GM23248 (cell line): Measurements from ENCODE around the gene QKI. TPM values are rescaled to one million over a fixed set of nuclear protein-coding genes. Genes with fewer than 3 reads are reported as not detected.

ENCODE experiments used
- DNase-seq: peaks from one replicate; pipeline ENCODE4 v3.0.0-alpha.2; 2015
- H2AFZ ChIP-seq: fragments of 200-600 bp; sonication (generic); 2 replicates; pipeline ENCODE4 v1.6.1; 2016; ENCODE audit warnings: antibody characterized with exemption
- H3F3A ChIP-seq: fragments of 200-600 bp; sonication (generic); 2 replicates; pipeline ENCODE4 v1.6.1; 2016; ENCODE audit warnings: mild to moderate bottlenecking, antibody characterized with exemption, mixed run types; ENCODE audit not compliant: insufficient read depth
- H3K27ac ChIP-seq: fragments of 200-600 bp; sonication (generic); 2 replicates; pipeline ENCODE4 v1.5.1; 2016; ENCODE audit warnings: mild to moderate bottlenecking
- H3K27me3 ChIP-seq: fragments of 200-600 bp; sonication (generic); replicated peaks from 2 replicates; pipeline ENCODE4 v1.6.1; 2016; ENCODE audit warnings: mild to moderate bottlenecking; ENCODE audit not compliant: insufficient read depth
- H3K36me3 ChIP-seq: fragments of 200-600 bp; sonication (generic); 2 replicates; pipeline ENCODE4 v1.6.1; 2016; ENCODE audit warnings: low read depth, mild to moderate bottlenecking
- H3K4me1 ChIP-seq: fragments of 200-600 bp; sonication (generic); 2 replicates; pipeline ENCODE4 v1.6.1; 2016; ENCODE audit warnings: mild to moderate bottlenecking; ENCODE audit not compliant: insufficient read depth
- H3K4me2 ChIP-seq: fragments of 200-600 bp; sonication (generic); one replicate; pipeline ENCODE4 v1.6.1; 2016; ENCODE audit warnings: mild to moderate bottlenecking; ENCODE audit not compliant: unreplicated experiment
- H3K4me3 ChIP-seq: fragments of 200-600 bp; sonication (generic); 2 replicates; pipeline ENCODE4 v1.5.1; 2016; ENCODE audit warnings: mild to moderate bottlenecking
- H3K79me2 ChIP-seq: fragments of 200-600 bp; sonication (generic); 2 replicates; pipeline ENCODE4 v1.6.1; 2016; ENCODE audit warnings: mild to moderate bottlenecking; ENCODE audit not compliant: insufficient read depth
- H3K9ac ChIP-seq: fragments of 200-600 bp; sonication (generic); 2 replicates; pipeline ENCODE4 v1.6.1; 2016; ENCODE audit warnings: mild to moderate bottlenecking
- H3K9me2 ChIP-seq: fragments of 200-600 bp; sonication (generic); 2 replicates; pipeline ENCODE4 v1.6.1; 2016; ENCODE audit warnings: mixed run types, mild to moderate bottlenecking, moderate library complexity; ENCODE audit not compliant: insufficient read depth
- H3K9me3 ChIP-seq: fragments of 200-600 bp; sonication (generic); one replicate; pipeline ENCODE4 v1.6.1; 2017; ENCODE audit warnings: low read depth
- H4K20me1 ChIP-seq: fragments of 200-600 bp; sonication (generic); 2 replicates; pipeline ENCODE4 v1.6.0; 2016; ENCODE audit not compliant: insufficient read depth
- EZH2 ChIP-seq: fragments of 200-600 bp; sonication (generic); IDR thresholded peaks from 2 replicates; pipeline ENCODE4 v1.6.1; 2018; ENCODE audit warnings: antibody characterized with exemption, mild to moderate bottlenecking; ENCODE audit not compliant: insufficient read depth, poor library complexity, severe bottlenecking
- EZH2phosphoT487 ChIP-seq: fragments of 200-600 bp; sonication (generic); IDR thresholded peaks from 2 replicates; pipeline ENCODE4 v1.6.1; 2018; ENCODE audit warnings: antibody characterized with exemption, moderate library complexity, mild to moderate bottlenecking, low read depth; ENCODE audit not compliant: insufficient read depth
- WGBS, 2 experiments: methylation state at CpG; one replicate each; pipeline ENCODE4 v1.1.6; 2015 to 2017; ENCODE audit warnings: low lambda C conversion rate in 2 of 2, low coverage in 1 of 2; ENCODE audit errors: missing lambda C conversion rate in 2 of 2; 5-methylcytosine and 5-hydroxymethylcytosine counted together
- in situ Hi-C: fragments of 300-500 bp; cut with MboI; formaldehyde crosslinking; loops from 2 replicates; pipeline ENCODE4 v1.15.0; 2020
- polyA plus RNA-seq: library from polyadenylated mRNA; unstranded; fragments of >200 nt; fragmentation: Nextera tagmentation; extraction: Ambion mirVana; gene quantifications from 2 replicates; pipeline ENCODE4 v1.2.1, GENCODE V29; 2016
- total RNA-seq: library from RNA; depleted of rRNA; stranded (reverse); fragments of >200 nt; shearing (Covaris generic); gene quantifications from 2 replicates; pipeline ENCODE4 v1.2.3, GENCODE V29; 2014

Gene QKI
- total and polyA plus RNA-seq, 2 experiments from 2014 or later: 13.6 to 145 TPM

DNA sequence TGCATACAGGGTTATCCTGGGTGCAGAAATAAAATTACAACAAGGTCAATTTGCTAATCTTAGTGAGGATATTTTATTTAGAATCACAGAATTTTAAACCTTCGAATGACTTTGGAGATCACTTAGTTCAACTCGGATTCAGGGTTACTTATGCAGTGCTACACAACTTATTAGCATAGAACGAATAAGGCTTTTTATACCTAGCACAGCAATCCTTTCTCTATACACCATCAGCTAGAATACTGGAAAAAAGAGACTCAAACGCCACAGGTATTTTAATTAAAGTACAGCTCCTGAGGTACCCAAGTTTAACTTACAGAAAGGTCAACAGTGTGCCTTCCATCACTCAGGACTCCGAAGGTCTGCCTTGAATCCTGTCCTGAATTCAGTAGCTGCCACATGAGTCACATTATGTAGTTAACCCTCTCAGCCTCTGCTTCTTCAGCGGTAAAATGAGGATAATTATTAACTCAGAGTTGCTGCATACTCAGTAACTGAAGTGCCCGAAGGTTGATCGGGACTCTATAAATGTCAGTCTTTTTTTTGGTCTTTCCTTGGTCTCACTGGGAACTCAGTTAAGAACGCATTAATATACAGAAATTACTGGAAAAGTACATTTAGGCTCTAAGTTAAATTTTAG, 6.0 kb upstream of the QKI start:
- no peak overlapping the region for H3K4me3 ChIP-seq
- no peak overlapping the region for H3K4me2 ChIP-seq
- no peaks in the 10 kb centered on the region for H3K9me3 ChIP-seq
- peaks cover 24% of the 10 kb centered on the region for H3F3A ChIP-seq
- H3K36me3 ChIP-seq: no peaks in the 10 kb centered on the region
- H3K79me2 ChIP-seq: peaks cover 17% of the 10 kb centered on the region
- H3K4me1 ChIP-seq: peaks cover 29% of the 10 kb centered on the region
- no peak for TF ChIP-seq EZH2phosphoT487
- TF ChIP-seq EZH2: no peak
- no peak for DNase-seq
- no peak overlapping the region for H3K9ac ChIP-seq
- H4K20me1 ChIP-seq: no peaks in the 10 kb centered on the region
- H3K27me3 ChIP-seq: no peaks in the 10 kb centered on the region
- 98% methylated on average over 9 of the region's 9 CpGs for WGBS, 2 experiments
- H2AFZ ChIP-seq: no peak overlapping the region
- H3K9me2 ChIP-seq: no peaks in the 10 kb centered on the region
- H3K27ac ChIP-seq: no peak overlapping the region
- in situ Hi-C loops: no loop called here

DNA sequence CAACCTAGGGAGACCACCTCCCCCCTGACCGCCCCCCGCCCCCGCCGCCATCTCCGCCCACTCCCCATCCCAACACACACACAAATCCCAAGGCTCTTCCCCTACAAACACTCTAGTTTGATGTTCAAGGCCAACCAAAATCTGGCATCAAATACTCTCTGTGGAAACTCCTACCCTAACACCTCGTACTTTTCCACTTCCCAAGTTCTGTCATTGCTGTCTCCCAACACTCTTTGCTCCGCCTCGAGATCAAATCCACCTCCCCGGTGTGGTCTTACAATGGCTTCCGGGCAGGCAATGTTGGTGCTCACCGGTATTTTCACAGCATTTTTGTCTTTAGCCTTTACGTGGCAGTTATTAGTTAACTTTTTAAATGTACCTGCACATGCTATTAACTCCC, 4.8 kb upstream of the QKI start:
- Histone ChIP-seq H3K4me1 (peaks cover 29% of the 10 kb centered on the region), H3K9me3 (no peaks in the 10 kb centered on the region), H3K9ac (no peak overlapping the region), H3K27me3 (no peaks in the 10 kb centered on the region), H2AFZ (no peak overlapping the region), H3K4me2 (no peak overlapping the region), H3F3A (peaks cover 24% of the 10 kb centered on the region), H3K36me3 (no peaks in the 10 kb centered on the region), H3K79me2 (peaks cover 17% of the 10 kb centered on the region), H3K4me3 (no peak overlapping the region), H3K27ac (no peak overlapping the region), H4K20me1 (no peaks in the 10 kb centered on the region), H3K9me2 (no peaks in the 10 kb centered on the region)
- in situ Hi-C loops: no loop called here
- WGBS, 2 experiments: 87% methylated on average over 7 to 12 of the region's 12 CpGs
- TF ChIP-seq EZH2phosphoT487 (no peak), EZH2 (no peak)
- DNase-seq: no peak

GRCh38 chr6:163412341-163412740, 2.2 kb upstream of the QKI start:
- Histone ChIP-seq H4K20me1 (no peaks in the 10 kb centered on the region), H3K79me2 (peaks cover 41% of the 10 kb centered on the region), H3K4me3 (peak overlapping the region; percentile 80), H3K4me2 (peak overlapping the region; percentile 99), H3K27me3 (no peaks in the 10 kb centered on the region), H3K9me2 (no peaks in the 10 kb centered on the region), H3K36me3 (no peaks in the 10 kb centered on the region), H3F3A (peaks cover 25% of the 10 kb centered on the region), H3K4me1 (peaks cover 10% of the 10 kb centered on the region), H3K27ac (peak overlapping the region; percentile 94), H3K9me3 (no peaks in the 10 kb centered on the region), H2AFZ (peak overlapping the region; percentile 82), H3K9ac (peak overlapping the region; percentile 91)
- peak; percentile 22 for DNase-seq
- TF ChIP-seq EZH2: no peak
- in situ Hi-C loops: no loop called here
- 32% methylated on average over 1 of the region's 1 CpG for WGBS, 2 experiments

- Histone ChIP-seq H2AFZ (peak overlapping the region; percentile 82), H3F3A (peaks cover 31% of the 10 kb centered on the region), H3K36me3 (no peaks in the 10 kb centered on the region), H3K79me2 (peaks cover 46% of the 10 kb centered on the region), H3K9me3 (no peaks in the 10 kb centered on the region), H3K27me3 (no peaks in the 10 kb centered on the region), H3K4me2 (peak overlapping the region; percentile 99), H3K4me1 (peaks cover 5% of the 10 kb centered on the region), H3K9me2 (no peaks in the 10 kb centered on the region), H3K9ac (peak overlapping the region; percentile 91), H4K20me1 (no peaks in the 10 kb centered on the region), H3K4me3 (peak overlapping the region; percentile 80), H3K27ac (peak overlapping the region; percentile 94)
- TF ChIP-seq EZH2: no peak
- TF ChIP-seq EZH2phosphoT487: no peak
- no peak for DNase-seq
- in situ Hi-C loops: no loop called here
- WGBS, 2 experiments: 0% methylated on average over 14 of the region's 14 CpGs
Measured at GRCh38 chr6:163412801-163413344, 1.6 kb upstream of the QKI start.
